HPDE6-E6E7 (cell line): ENCODE results near the gene AGPAT2.
"Not testable (repeated sequence)": the region's sequence is repeated elsewhere in the genome, so short reads cannot be mapped to it uniquely, and the experiment has no call there.

Experiments used
- DNase-seq: peaks from one replicate; pipeline ENCODE4 v3.0.0; 2011; ENCODE audit warnings: missing footprints; ENCODE audit errors: extremely low spot score

Gene AGPAT2

GRCh38 chr9:136720251-136720897, 33.1 kb upstream of the AGPAT2 start:
- DNase-seq, result no peak

- DNase-seq, result no peak
Observed at GRCh38 chr9:136719195-136719880, 32.1 kb upstream of the AGPAT2 start.

DNA sequence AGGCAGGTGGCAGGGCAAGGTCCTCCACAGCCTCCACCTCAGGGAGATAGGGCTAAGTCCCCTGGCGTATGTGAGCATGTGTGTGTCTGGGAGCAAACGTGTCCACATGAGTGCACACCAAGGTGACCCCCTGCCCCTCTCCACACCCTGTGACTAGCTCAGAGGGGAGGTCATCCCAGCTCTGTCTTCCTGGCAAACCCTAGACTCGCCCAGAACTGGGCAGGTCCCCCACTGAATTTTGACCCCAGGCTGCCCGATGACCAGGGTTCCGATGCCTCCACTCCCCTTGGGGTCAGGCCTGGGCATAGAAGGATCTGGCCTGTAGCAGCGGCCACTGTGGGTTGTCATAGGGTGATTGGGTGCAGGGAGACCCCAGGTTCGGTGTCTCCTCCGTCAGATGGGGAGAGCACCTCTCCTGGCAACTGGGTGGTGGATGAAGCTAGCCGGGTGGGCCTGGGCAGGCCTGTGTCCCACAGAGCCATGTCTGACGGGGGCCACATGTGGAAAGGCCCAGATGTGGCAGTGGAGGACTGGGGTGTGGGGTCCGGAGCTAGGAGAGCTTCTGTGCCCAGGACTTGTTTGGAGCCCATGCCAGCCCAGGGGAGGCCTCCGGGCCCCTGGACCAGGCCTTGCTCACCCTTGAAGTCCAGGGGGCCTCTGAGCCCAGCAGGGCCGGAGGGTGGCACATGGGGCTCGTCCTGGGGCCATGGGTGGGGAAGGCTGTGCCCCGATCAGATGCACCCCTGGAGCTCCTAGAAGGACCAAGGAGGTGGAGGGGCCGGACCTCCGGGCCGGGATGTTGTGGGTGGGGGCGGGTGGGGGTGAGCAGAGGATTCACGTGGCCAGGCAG, 31.3 kb upstream of the AGPAT2 start:
- DNase-seq, result no peak

GRCh38 chr9:136717399-136717798, 30.1 kb upstream of the AGPAT2 start:
- DNase-seq, result no peak

GRCh38 chr9:136714893-136715274, 27.6 kb upstream of the AGPAT2 start:
- no peak for DNase-seq

DNA sequence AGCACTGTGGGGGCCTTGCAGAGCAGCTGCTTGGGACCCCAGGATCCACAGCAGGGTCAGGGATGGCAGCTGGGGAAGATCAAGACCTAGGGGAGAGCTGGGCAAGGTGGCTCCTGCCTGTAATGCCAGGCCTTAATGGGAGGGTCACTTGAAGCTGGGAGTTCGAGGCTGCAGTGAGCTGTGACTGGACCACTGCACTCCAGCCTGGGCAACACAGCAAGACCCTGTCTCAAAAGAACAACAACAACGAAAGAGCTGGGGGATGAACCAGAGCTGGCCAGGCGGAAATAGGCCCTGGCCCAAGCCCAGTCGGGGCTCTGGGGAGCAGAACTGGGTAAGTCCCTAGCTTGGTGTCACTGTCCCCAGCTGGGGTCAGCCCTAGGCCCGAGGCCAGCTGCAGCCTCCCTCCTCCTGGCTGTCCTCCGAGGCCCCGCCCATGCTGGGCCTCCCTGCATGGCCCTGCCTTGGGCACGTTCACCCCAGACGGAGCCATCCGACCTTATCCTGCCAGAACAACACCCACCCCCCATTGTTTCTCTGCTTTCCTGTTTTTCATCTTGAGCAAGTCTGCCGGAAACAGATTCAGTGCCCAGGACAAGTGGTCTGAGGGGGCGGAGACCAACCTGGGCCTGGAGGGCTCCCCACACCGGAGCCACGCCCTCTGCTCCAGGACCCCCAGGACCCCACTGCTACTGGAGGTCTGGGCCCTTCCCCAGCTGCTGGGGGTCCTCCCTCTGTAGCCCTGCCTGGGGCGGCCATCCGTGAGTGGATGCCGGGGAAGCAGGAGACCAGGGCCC, 27.0 kb upstream of the AGPAT2 start:
- no peak for DNase-seq

DNA sequence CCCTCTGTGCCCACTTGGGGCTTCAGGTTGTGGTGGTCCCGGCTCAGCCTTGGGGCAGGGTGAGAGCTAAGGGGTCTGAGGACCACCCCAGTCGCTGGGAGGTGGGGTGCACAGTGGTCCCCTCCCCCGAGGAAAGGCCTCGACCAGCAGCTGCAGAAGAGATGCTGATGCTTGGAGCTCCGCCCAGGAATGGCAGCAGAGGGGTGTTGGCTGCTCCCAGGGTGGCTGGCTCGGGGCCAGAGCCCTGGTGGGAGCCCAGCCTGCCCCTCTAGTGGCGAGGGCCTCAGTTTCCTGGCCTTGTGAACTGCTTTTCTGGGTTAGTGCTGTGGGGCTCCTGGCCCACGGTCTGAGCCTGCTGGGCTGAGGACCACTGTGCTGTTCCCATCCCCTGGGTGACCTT, 26.3 kb upstream of the AGPAT2 start:
- DNase-seq, result no peak

- DNase-seq, result no peak
Observed at GRCh38 chr9:136712690-136713544, 25.7 kb upstream of the AGPAT2 start.

GRCh38 chr9:136711751-136712689, 24.8 kb upstream of the AGPAT2 start, which contains the start of gene DIPK1B:
Gene DIPK1B, plus strand, starts transcription at chr9:136712572. Its CDS starts 94 bp downstream, at chr9:136712666.
- DNase-seq, result no peak

- DNase-seq, result not testable (repeated sequence)
Observed at GRCh38 chr9:136711219-136711648, 24.0 kb upstream of the AGPAT2 start.

DNA sequence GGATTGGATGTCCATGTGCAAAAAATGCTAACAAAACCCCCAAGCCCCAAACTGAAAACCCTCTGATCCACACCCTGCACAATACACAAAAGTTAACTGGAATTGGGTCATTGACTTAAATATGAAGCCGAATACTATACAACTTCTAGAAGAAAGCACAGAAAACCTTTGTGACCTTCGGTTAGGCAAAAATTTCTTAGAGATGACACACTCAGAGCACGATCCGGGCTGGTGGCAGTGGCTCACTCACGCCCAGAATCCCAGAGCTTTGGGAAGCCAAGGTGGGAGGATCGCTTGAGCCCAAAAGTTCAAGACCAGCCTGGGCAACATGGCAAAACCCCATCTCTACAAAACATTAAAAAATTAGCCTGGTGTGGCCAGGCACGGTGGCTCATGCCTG, 23.3 kb upstream of the AGPAT2 start:
- no peak for DNase-seq

- DNase-seq, result no peak
Observed at GRCh38 chr9:136709454-136710109, 22.3 kb upstream of the AGPAT2 start.

DNA sequence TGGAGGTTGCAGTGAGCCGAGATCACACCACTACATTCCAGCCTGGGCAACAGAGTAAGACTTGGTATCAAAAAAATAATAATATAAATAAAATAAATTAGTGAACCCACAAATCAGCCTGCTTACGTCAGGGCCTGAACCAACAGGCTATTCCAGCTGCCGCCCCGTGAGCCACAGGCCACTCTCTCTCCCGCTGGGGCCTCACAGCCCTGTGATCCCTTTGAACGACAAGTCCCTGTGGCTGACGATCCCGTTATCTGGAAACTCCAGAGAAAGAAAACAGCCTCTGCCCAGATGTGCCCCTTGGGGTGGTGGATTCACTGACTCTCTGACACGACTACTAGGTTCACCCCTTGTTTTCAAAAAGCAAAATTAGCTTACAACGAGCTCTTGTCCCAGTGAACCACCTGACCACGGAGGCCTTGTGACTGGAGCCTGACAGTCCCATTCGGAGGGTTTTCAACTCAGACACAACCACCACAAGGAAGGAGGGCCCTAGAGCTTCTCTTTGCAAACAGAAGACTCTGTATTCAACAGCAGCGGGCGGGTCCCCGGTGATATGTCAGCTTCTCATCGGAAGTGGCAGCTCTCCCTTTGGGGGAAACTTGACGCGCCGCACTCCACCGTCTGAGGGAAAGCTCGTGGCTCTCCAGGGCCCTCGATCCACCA, 20.7 kb upstream of the AGPAT2 start:
- no peak for DNase-seq

- no peak for DNase-seq
Observed at GRCh38 chr9:136707011-136707410, 19.8 kb upstream of the AGPAT2 start.

- no peak for DNase-seq
Observed at GRCh38 chr9:136705564-136705963, 18.3 kb upstream of the AGPAT2 start.

- DNase-seq, result not testable (repeated sequence)
Observed at GRCh38 chr9:136704741-136705140, 17.5 kb upstream of the AGPAT2 start.

GRCh38 chr9:136703276-136703860, 16.1 kb upstream of the AGPAT2 start:
- DNase-seq, result no peak

- no peak for DNase-seq
Observed at GRCh38 chr9:136701668-136702053, 14.4 kb upstream of the AGPAT2 start.
